CD4-positive, CD25-positive, alpha-beta regulatory T cell (primary cell): ENCODE results near the gene SLC25A41. TPM values are rescaled to one million over a fixed set of nuclear protein-coding genes. Genes with fewer than 3 reads are reported as not detected.
"Not testable (repeated sequence)": the region's sequence is repeated elsewhere in the genome, so short reads cannot be mapped to it uniquely, and the experiment has no call there.

Source experiments
- ATAC-seq, 2 donors: fragments of 150-1000 bp; cut with Tn5 transposase; one replicate each; pipeline ENCODE4 v1.10.0; 2021; ENCODE audit warnings: low read depth in 2 of 2, moderate number of reproducible peaks in 2 of 2, moderate library complexity in 1 of 2
- DNase-seq, 3 donors: peaks; one replicate each; pipeline versions ENCODE4 v3.0.0 to v3.0.0-alpha.2; 2012 to 2022; ENCODE audit warnings: mixed read lengths in 1 of 3
- H3K27ac ChIP-seq: one replicate; pipeline ENCODE4 v1.7.0; 2013; ENCODE audit warnings: mild to moderate bottlenecking, low read length; ENCODE audit not compliant: insufficient read depth, poor library complexity, severe bottlenecking
- H3K27me3 ChIP-seq: one replicate; pipeline ENCODE4 v1.7.0; 2013; ENCODE audit warnings: low read length; ENCODE audit not compliant: control insufficient read depth, insufficient read depth
- H3K36me3 ChIP-seq: one replicate; pipeline ENCODE4 v1.7.0; 2013; ENCODE audit warnings: mild to moderate bottlenecking, low read length, moderate library complexity; ENCODE audit not compliant: control insufficient read depth, insufficient read depth
- H3K4me1 ChIP-seq: 2 replicates; pipeline ENCODE4 v1.7.0; 2013; ENCODE audit warnings: mild to moderate bottlenecking, low read length; ENCODE audit not compliant: insufficient read depth, control insufficient read depth, poor library complexity, severe bottlenecking
- H3K4me3 ChIP-seq: one replicate; pipeline ENCODE4 v1.7.0; 2013; ENCODE audit warnings: low read depth, mild to moderate bottlenecking, low read length, moderate library complexity
- H3K9me3 ChIP-seq, 2 experiments: 1 replicate in 1 of 2; 2 replicates in 1 of 2; pipeline ENCODE4 v1.7.0; 2013; ENCODE audit warnings: low read length in 2 of 2, mild to moderate bottlenecking in 1 of 2, moderate library complexity in 1 of 2; ENCODE audit not compliant: control insufficient read depth in 2 of 2
- H3K27ac Mint-ChIP-seq, 3 donors: one replicate each; pipeline ENCODE4 v1.8.0; 2020 to 2022; ENCODE audit warnings: mild to moderate bottlenecking in 3 of 3, mixed read lengths in 3 of 3, moderate library complexity in 2 of 3
- H3K27me3 Mint-ChIP-seq: one replicate; pipeline ENCODE4 v1.8.0; 2022; ENCODE audit warnings: mild to moderate bottlenecking, mixed read lengths
- H3K36me3 Mint-ChIP-seq: one replicate; pipeline ENCODE4 v1.8.0; 2020; ENCODE audit warnings: mixed read lengths
- H3K4me1 Mint-ChIP-seq, 4 donors: one replicate each; pipeline ENCODE4 v1.8.0; 2020 to 2022; ENCODE audit warnings: mixed read lengths in 4 of 4, mild to moderate bottlenecking in 1 of 4
- H3K4me3 Mint-ChIP-seq, 4 donors: one replicate each; pipeline ENCODE4 v1.8.0; 2020 to 2022; ENCODE audit warnings: mild to moderate bottlenecking in 4 of 4, mixed read lengths in 4 of 4, moderate library complexity in 3 of 4
- H3K9me3 Mint-ChIP-seq, 7 donors: one replicate each; pipeline ENCODE4 v1.8.0; 2020 to 2022; ENCODE audit warnings: mixed read lengths in 7 of 7, mild to moderate bottlenecking in 3 of 7, moderate library complexity in 2 of 7
- polyA plus RNA-seq, 4 donors: library from polyadenylated mRNA; unstranded; fragments of 300-500 nt; fragmentation: Illumina TruSeq; gene quantifications; one replicate each; pipeline ENCODE4 v1.2.3, GENCODE V29; 2021
- total RNA-seq: library from RNA; stranded (reverse); gene quantifications from one replicate; pipeline ENCODE4 v1.2.3, GENCODE V29; 2022

The SLC25A41 gene
- total and polyA plus RNA-seq, 5 donors from 2014 or later = 0.24 to 0.42 TPM; not detected in 3

DNA sequence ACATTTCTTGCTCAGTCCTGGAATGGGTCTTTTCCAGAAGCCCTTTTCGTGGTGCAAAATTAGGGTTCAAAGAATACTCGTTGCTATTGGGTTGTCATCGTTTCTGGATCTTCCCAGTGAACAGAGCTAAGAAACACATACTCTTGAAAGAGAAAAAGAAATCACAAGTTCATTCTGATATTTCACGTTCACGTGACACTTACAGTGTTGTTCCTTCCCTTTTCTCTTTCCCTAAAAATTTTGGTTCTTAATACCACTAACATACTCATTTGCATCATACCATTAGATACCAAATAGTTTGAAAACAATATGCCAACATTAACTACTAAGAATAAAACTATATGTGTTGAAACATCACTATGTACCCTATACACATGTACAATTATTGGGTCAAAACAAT, 27.2 kb downstream of the SLC25A41 start:
- H3K27me3 ChIP-seq = no peaks in the 10 kb centered on the region
- ATAC-seq (no peak), DNase-seq (no peak)
- H3K4me1 ChIP-seq = no peaks in the 10 kb centered on the region
- no peaks in the 10 kb centered on the region for H3K36me3 Mint-ChIP-seq
- no peaks in the 10 kb centered on the region for H3K27me3 Mint-ChIP-seq
- no peak overlapping the region for H3K4me3 ChIP-seq
- H3K27ac ChIP-seq = no peak overlapping the region
- H3K27ac Mint-ChIP-seq = no peak overlapping the region
- H3K9me3 Mint-ChIP-seq = no peaks in the 10 kb centered on the region
- H3K4me1 Mint-ChIP-seq = no peaks in the 10 kb centered on the region
- H3K36me3 ChIP-seq = no peaks in the 10 kb centered on the region
- no peaks in the 10 kb centered on the region for H3K9me3 ChIP-seq
- H3K4me3 Mint-ChIP-seq = peak overlapping the region in 1 of 4 donors; percentile 55

DNA sequence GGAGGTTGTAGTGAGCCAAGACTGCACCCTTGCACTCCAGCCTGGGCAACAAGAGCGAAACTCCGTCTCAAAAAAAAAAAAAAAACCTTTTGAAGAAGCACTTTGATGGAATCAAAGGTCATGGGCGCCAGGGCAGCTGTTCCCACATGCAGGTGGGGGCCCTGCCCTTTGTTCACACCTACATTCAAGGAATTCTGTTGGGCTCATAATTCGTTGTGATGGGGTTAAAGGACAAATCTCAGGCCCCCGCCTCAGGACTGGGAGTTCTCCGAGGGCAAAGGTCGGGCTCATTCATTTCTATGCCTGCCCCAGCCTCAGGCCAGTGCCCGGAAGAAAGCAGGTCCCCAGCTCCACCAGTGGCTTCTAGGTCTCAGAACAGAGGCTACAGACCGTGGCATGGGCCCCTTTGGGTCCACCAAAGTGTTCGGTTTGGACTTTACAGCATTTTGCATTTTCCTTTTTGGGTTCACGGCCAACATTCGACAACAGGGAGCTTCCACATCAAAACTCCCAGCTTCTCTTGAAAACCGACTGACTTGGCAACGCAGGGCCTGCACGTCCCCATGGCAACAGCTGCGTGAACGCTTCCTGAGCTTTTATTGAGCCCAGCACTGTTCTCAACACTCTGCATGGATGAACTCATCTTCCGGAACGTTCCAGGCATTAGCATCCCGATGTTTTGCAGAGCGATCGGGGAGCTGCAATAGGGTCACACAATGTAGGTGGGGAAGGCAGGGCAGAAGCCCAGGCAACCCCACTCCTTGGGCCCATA, 30.5 kb downstream of the SLC25A41 start:
- no peaks in the 10 kb centered on the region for H3K27me3 Mint-ChIP-seq
- no peak overlapping the region for H3K27ac Mint-ChIP-seq
- peak overlapping the region in 1 of 4 donors; percentile 7 for H3K4me3 Mint-ChIP-seq
- Histone ChIP-seq H3K27ac (no peak overlapping the region), H3K27me3 (no peaks in the 10 kb centered on the region), H3K9me3 (no peaks in the 10 kb centered on the region), H3K4me1 (no peaks in the 10 kb centered on the region), H3K36me3 (no peaks in the 10 kb centered on the region), H3K4me3 (no peak overlapping the region)
- H3K9me3 Mint-ChIP-seq = no peaks in the 10 kb centered on the region
- no peaks in the 10 kb centered on the region for H3K36me3 Mint-ChIP-seq
- no peaks in the 10 kb centered on the region for H3K4me1 Mint-ChIP-seq
- no peak for ATAC-seq
- no peak for DNase-seq

- DNase-seq (no peak), ATAC-seq (no peak)
- no peaks in the 10 kb centered on the region for H3K9me3 Mint-ChIP-seq
- no peak overlapping the region for H3K27ac Mint-ChIP-seq
- H3K4me1 Mint-ChIP-seq = no peaks in the 10 kb centered on the region
- no peaks in the 10 kb centered on the region for H3K9me3 ChIP-seq
- H3K27me3 ChIP-seq = no peaks in the 10 kb centered on the region
- H3K4me3 Mint-ChIP-seq = no peak overlapping the region
- no peak overlapping the region for H3K27ac ChIP-seq
- H3K4me1 ChIP-seq = no peaks in the 10 kb centered on the region
- H3K36me3 Mint-ChIP-seq = no peaks in the 10 kb centered on the region
- no peak overlapping the region for H3K4me3 ChIP-seq
- no peaks in the 10 kb centered on the region for H3K27me3 Mint-ChIP-seq
- H3K36me3 ChIP-seq = no peaks in the 10 kb centered on the region
These were observed 31.5 kb downstream of the SLC25A41 start for GRCh38 chr19:6402058-6402457.

- not testable (repeated sequence) for H3K27ac Mint-ChIP-seq, H3K4me3 ChIP-seq, H3K27me3 ChIP-seq, H3K4me1 ChIP-seq, H3K9me3 Mint-ChIP-seq, H3K36me3 ChIP-seq, H3K27ac ChIP-seq, H3K27me3 Mint-ChIP-seq, ATAC-seq, H3K36me3 Mint-ChIP-seq, DNase-seq, H3K9me3 ChIP-seq, H3K4me1 Mint-ChIP-seq
- H3K4me3 Mint-ChIP-seq = peak overlapping the region in 1 of 4 donors; percentile 31
These were observed 33.3 kb downstream of the SLC25A41 start for GRCh38 chr19:6400062-6400944.

DNA sequence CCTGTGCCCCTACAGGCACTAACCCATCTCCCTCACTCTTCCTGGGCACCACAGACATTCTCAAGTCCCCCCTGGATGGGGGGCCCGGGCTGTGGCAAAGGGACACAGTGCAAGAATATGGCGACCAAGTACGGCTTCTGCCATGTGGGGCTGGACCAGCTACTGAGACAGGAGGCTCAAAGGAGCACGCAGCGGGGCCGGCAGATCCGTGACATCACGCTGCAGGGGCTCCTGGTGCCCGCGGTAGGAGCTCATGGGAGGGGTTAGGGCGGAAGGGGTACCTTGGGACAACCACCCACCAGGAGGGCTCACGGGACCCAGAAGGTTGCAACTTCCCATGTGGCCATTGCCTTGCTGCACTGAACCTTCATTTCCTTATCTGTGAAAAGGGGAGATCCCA, 37.3 kb downstream of the SLC25A41 start:
- no peaks in the 10 kb centered on the region for H3K36me3 ChIP-seq
- Mint-ChIP-seq H3K4me1 (peaks cover 4 to 23% (median 14%) of the 10 kb centered on the region in 4 donors), H3K4me3 (no peak overlapping the region), H3K9me3 (peaks cover 0 to 1% (median 0%) of the 10 kb centered on the region in 7 donors), H3K36me3 (no peaks in the 10 kb centered on the region), H3K27me3 (peaks cover 10% of the 10 kb centered on the region), H3K27ac (no peak overlapping the region)
- no peak for DNase-seq
- ATAC-seq = no peak
- H3K9me3 ChIP-seq = no peaks in the 10 kb centered on the region
- peaks cover 16% of the 10 kb centered on the region for H3K4me1 ChIP-seq
- no peak overlapping the region for H3K4me3 ChIP-seq
- H3K27me3 ChIP-seq = no peaks in the 10 kb centered on the region
- no peak overlapping the region for H3K27ac ChIP-seq

GRCh38 chr19:6394831-6395230, 38.7 kb downstream of the SLC25A41 start:
- H3K36me3 ChIP-seq = no peaks in the 10 kb centered on the region
- H3K4me1 ChIP-seq = peaks cover 16% of the 10 kb centered on the region
- DNase-seq = no peak
- H3K27me3 ChIP-seq = no peaks in the 10 kb centered on the region
- ATAC-seq = no peak
- peak overlapping the region; percentile 22 to 96 (median 62) for H3K4me3 Mint-ChIP-seq
- peak overlapping the region; percentile 33 to 98 (median 56) for H3K27ac Mint-ChIP-seq
- no peak overlapping the region for H3K27ac ChIP-seq
- H3K4me1 Mint-ChIP-seq = peaks cover 4 to 28% (median 18%) of the 10 kb centered on the region in 4 donors
- H3K4me3 ChIP-seq = no peak overlapping the region
- H3K9me3 ChIP-seq = no peaks in the 10 kb centered on the region
- H3K27me3 Mint-ChIP-seq = peaks cover 10% of the 10 kb centered on the region
- H3K9me3 Mint-ChIP-seq = peaks cover 0 to 2% (median 0%) of the 10 kb centered on the region in 7 donors
- H3K36me3 Mint-ChIP-seq = peaks cover 3% of the 10 kb centered on the region

- H3K9me3 Mint-ChIP-seq = peaks cover 0 to 2% (median 0%) of the 10 kb centered on the region in 7 donors
- no peak for ATAC-seq
- peaks cover 3% of the 10 kb centered on the region for H3K36me3 Mint-ChIP-seq
- peaks cover 16% of the 10 kb centered on the region for H3K4me1 ChIP-seq
- H3K27me3 ChIP-seq = no peaks in the 10 kb centered on the region
- DNase-seq = peak in 1 of 3 donors; percentile 83
- H3K27ac Mint-ChIP-seq = peak overlapping the region in 2 of 3 donors; percentile 97 to 98
- peak overlapping the region; percentile 97 for H3K27ac ChIP-seq
- peaks cover 4 to 28% (median 19%) of the 10 kb centered on the region in 4 donors for H3K4me1 Mint-ChIP-seq
- peak overlapping the region; percentile 83 for H3K4me3 ChIP-seq
- no peaks in the 10 kb centered on the region for H3K9me3 ChIP-seq
- H3K36me3 ChIP-seq = peaks cover 5% of the 10 kb centered on the region
- H3K4me3 Mint-ChIP-seq = peak overlapping the region; percentile 96 to 97 (median 96)
- peaks cover 10% of the 10 kb centered on the region for H3K27me3 Mint-ChIP-seq
These were observed 39.6 kb downstream of the SLC25A41 start for GRCh38 chr19:6393983-6394412.
